Smooth muscle cell (in vitro differentiated cells): Measurements from ENCODE around the gene THAP3. TPM values are rescaled to one million over a fixed set of nuclear protein-coding genes. Genes with fewer than 3 reads are reported as not detected.
"Not testable (repeated sequence)": the region's sequence is repeated elsewhere in the genome, so short reads cannot be mapped to it uniquely, and the experiment has no call there.

Experiments
- DNase-seq: peaks from one replicate; lab custom pipeline; 2025; ENCODE audit not compliant: unreplicated experiment; lab: John Stamatoyannopoulos, UW
- H2AFZ ChIP-seq: fragments of 200-600 bp; sonication (generic); 2 replicates; pipeline ENCODE4 v1.6.0; 2016; ENCODE audit warnings: antibody characterized with exemption, low read depth, mild to moderate bottlenecking
- H3F3A ChIP-seq: fragments of 200-600 bp; sonication (generic); 2 replicates; pipeline ENCODE4 v1.6.0; 2017; ENCODE audit warnings: antibody characterized with exemption, low read depth
- H3K27ac ChIP-seq: fragments of 200-600 bp; sonication (generic); 2 replicates; pipeline ENCODE4 v1.5.1; 2016; ENCODE audit warnings: low read depth, mild to moderate bottlenecking
- H3K27me3 ChIP-seq: fragments of 200-600 bp; sonication (generic); 2 replicates; pipeline ENCODE4 v1.6.1; 2016; ENCODE audit warnings: low read depth, mild to moderate bottlenecking
- H3K36me3 ChIP-seq: fragments of 200-600 bp; sonication (generic); 2 replicates; pipeline ENCODE4 v1.5.1; 2016; ENCODE audit warnings: low read depth
- H3K4me1 ChIP-seq: fragments of 200-600 bp; sonication (generic); 2 replicates; pipeline ENCODE4 v1.5.1; 2016; ENCODE audit warnings: low read depth
- H3K4me2 ChIP-seq: fragments of 200-600 bp; sonication (generic); 2 replicates; pipeline ENCODE4 v1.6.0; 2016; ENCODE audit warnings: mild to moderate bottlenecking
- H3K4me3 ChIP-seq: fragments of 200-600 bp; sonication (generic); 2 replicates; pipeline ENCODE4 v1.5.1; 2016; ENCODE audit warnings: mild to moderate bottlenecking
- H3K79me2 ChIP-seq: fragments of 200-600 bp; sonication (generic); 2 replicates; pipeline ENCODE4 v1.6.0; 2016; ENCODE audit warnings: low read depth, mild to moderate bottlenecking
- H3K9ac ChIP-seq: fragments of 200-600 bp; sonication (generic); 2 replicates; pipeline ENCODE4 v1.6.0; 2016; ENCODE audit warnings: low read depth
- H3K9me3 ChIP-seq: fragments of 200-600 bp; sonication (generic); replicated peaks from 2 replicates; pipeline ENCODE4 v1.5.1; 2016; ENCODE audit warnings: low read depth
- H4K20me1 ChIP-seq: fragments of 200-600 bp; sonication (generic); 2 replicates; pipeline ENCODE4 v1.6.0; 2016; ENCODE audit warnings: low read depth
- CTCF ChIP-seq: fragments of 200-600 bp; sonication (generic); IDR thresholded peaks from 2 replicates; pipeline ENCODE4 v1.5.1; 2017; ENCODE audit warnings: borderline replicate concordance, mild to moderate bottlenecking, antibody characterized with exemption; ENCODE audit not compliant: insufficient read depth, poor library complexity, severe bottlenecking
- WGBS: methylation state at CpG from one replicate; pipeline ENCODE4 v1.1.7; 2016; ENCODE audit warnings: low lambda C conversion rate; 5-methylcytosine and 5-hydroxymethylcytosine counted together
- polyA plus RNA-seq: library from polyadenylated mRNA; unstranded; fragments of >200 nt; fragmentation: Nextera tagmentation; extraction: Ambion mirVana; gene quantifications from 2 replicates; pipeline ENCODE4 v1.2.1, GENCODE V29; 2016
- total RNA-seq: library from RNA; depleted of rRNA; stranded (reverse); fragments of >200 nt; gene quantifications from 2 replicates; pipeline ENCODE4 v1.2.3, GENCODE V29; 2014

The THAP3 gene
- total and polyA plus RNA-seq, 2 experiments from 2014 or later, result 10.5 to 34.8 TPM

GRCh38 chr1:6657138-6657537 lies 32.5 kb downstream of the THAP3 start:
- peaks cover 26% of the 10 kb centered on the region for H4K20me1 ChIP-seq
- H3K4me2 ChIP-seq, result no peak overlapping the region
- no peaks in the 10 kb centered on the region for H3K79me2 ChIP-seq
- H3K27ac ChIP-seq, result no peak overlapping the region
- no peak overlapping the region for H3K9ac ChIP-seq
- H3K36me3 ChIP-seq, result no peaks in the 10 kb centered on the region
- no peak overlapping the region for H3K4me3 ChIP-seq
- WGBS, result 98% methylated on average over 6 of the region's 6 CpGs
- no peaks in the 10 kb centered on the region for H3K9me3 ChIP-seq
- DNase-seq, result no peak
- no peaks in the 10 kb centered on the region for H3K27me3 ChIP-seq
- no peaks in the 10 kb centered on the region for H3F3A ChIP-seq
- no peak for TF ChIP-seq CTCF
- no peaks in the 10 kb centered on the region for H3K4me1 ChIP-seq
- no peak overlapping the region for H2AFZ ChIP-seq

- Histone ChIP-seq H3K4me3 (no peak overlapping the region), H3K79me2 (no peaks in the 10 kb centered on the region), H4K20me1 (peaks cover 26% of the 10 kb centered on the region), H3K27me3 (no peaks in the 10 kb centered on the region), H3K9ac (no peak overlapping the region), H3K27ac (no peak overlapping the region), H3K36me3 (no peaks in the 10 kb centered on the region), H3F3A (no peaks in the 10 kb centered on the region), H3K4me1 (no peaks in the 10 kb centered on the region), H3K4me2 (no peak overlapping the region), H2AFZ (no peak overlapping the region), H3K9me3 (no peaks in the 10 kb centered on the region)
- no peak for TF ChIP-seq CTCF
- no peak for DNase-seq
- 75% methylated on average over 5 of the region's 5 CpGs for WGBS
These were observed 33.8 kb downstream of the THAP3 start for GRCh38 chr1:6658359-6659060.

GRCh38 chr1:6660415-6661049 lies 35.9 kb downstream of the THAP3 start:
- Histone ChIP-seq H3K79me2 (no peaks in the 10 kb centered on the region), H3K9me3 (no peaks in the 10 kb centered on the region), H3K36me3 (no peaks in the 10 kb centered on the region), H3K9ac (no peak overlapping the region), H3K4me2 (no peak overlapping the region), H3K4me3 (no peak overlapping the region), H3K4me1 (no peaks in the 10 kb centered on the region), H3K27ac (no peak overlapping the region), H3K27me3 (no peaks in the 10 kb centered on the region), H4K20me1 (peaks cover 26% of the 10 kb centered on the region), H2AFZ (no peak overlapping the region), H3F3A (no peaks in the 10 kb centered on the region)
- 75% methylated on average over 7 of the region's 7 CpGs for WGBS
- no peak for TF ChIP-seq CTCF
- no peak for DNase-seq

GRCh38 chr1:6662468-6662867 lies 37.8 kb downstream of the THAP3 start:
- not testable (repeated sequence) for H3K9me3 ChIP-seq, H3F3A ChIP-seq, H2AFZ ChIP-seq, H3K27ac ChIP-seq, H3K9ac ChIP-seq, H3K4me1 ChIP-seq, DNase-seq, H3K4me2 ChIP-seq, H3K79me2 ChIP-seq, H3K36me3 ChIP-seq, H3K27me3 ChIP-seq, H3K4me3 ChIP-seq
- peaks cover 17% of the 10 kb centered on the region for H4K20me1 ChIP-seq
- WGBS, result 97% methylated on average over 7 of the region's 7 CpGs
